GM23248 (cell line): ENCODE results near the gene OR1J1. TPM values are rescaled to one million over a fixed set of nuclear protein-coding genes. Genes with fewer than 3 reads are reported as not detected.

Experiments used
- DNase-seq: peaks from one replicate; pipeline ENCODE4 v3.0.0-alpha.2; 2015
- H2AFZ ChIP-seq: fragments of 200-600 bp; sonication (generic); 2 replicates; pipeline ENCODE4 v1.6.1; 2016; ENCODE audit warnings: antibody characterized with exemption
- H3F3A ChIP-seq: fragments of 200-600 bp; sonication (generic); 2 replicates; pipeline ENCODE4 v1.6.1; 2016; ENCODE audit warnings: mild to moderate bottlenecking, antibody characterized with exemption, mixed run types; ENCODE audit not compliant: insufficient read depth
- H3K27ac ChIP-seq: fragments of 200-600 bp; sonication (generic); 2 replicates; pipeline ENCODE4 v1.5.1; 2016; ENCODE audit warnings: mild to moderate bottlenecking
- H3K27me3 ChIP-seq: fragments of 200-600 bp; sonication (generic); replicated peaks from 2 replicates; pipeline ENCODE4 v1.6.1; 2016; ENCODE audit warnings: mild to moderate bottlenecking; ENCODE audit not compliant: insufficient read depth
- H3K36me3 ChIP-seq: fragments of 200-600 bp; sonication (generic); 2 replicates; pipeline ENCODE4 v1.6.1; 2016; ENCODE audit warnings: low read depth, mild to moderate bottlenecking
- H3K4me1 ChIP-seq: fragments of 200-600 bp; sonication (generic); 2 replicates; pipeline ENCODE4 v1.6.1; 2016; ENCODE audit warnings: mild to moderate bottlenecking; ENCODE audit not compliant: insufficient read depth
- H3K4me2 ChIP-seq: fragments of 200-600 bp; sonication (generic); one replicate; pipeline ENCODE4 v1.6.1; 2016; ENCODE audit warnings: mild to moderate bottlenecking; ENCODE audit not compliant: unreplicated experiment
- H3K4me3 ChIP-seq: fragments of 200-600 bp; sonication (generic); 2 replicates; pipeline ENCODE4 v1.5.1; 2016; ENCODE audit warnings: mild to moderate bottlenecking
- H3K79me2 ChIP-seq: fragments of 200-600 bp; sonication (generic); 2 replicates; pipeline ENCODE4 v1.6.1; 2016; ENCODE audit warnings: mild to moderate bottlenecking; ENCODE audit not compliant: insufficient read depth
- H3K9ac ChIP-seq: fragments of 200-600 bp; sonication (generic); 2 replicates; pipeline ENCODE4 v1.6.1; 2016; ENCODE audit warnings: mild to moderate bottlenecking
- H3K9me2 ChIP-seq: fragments of 200-600 bp; sonication (generic); 2 replicates; pipeline ENCODE4 v1.6.1; 2016; ENCODE audit warnings: mixed run types, mild to moderate bottlenecking, moderate library complexity; ENCODE audit not compliant: insufficient read depth
- H3K9me3 ChIP-seq: fragments of 200-600 bp; sonication (generic); one replicate; pipeline ENCODE4 v1.6.1; 2017; ENCODE audit warnings: low read depth
- H4K20me1 ChIP-seq: fragments of 200-600 bp; sonication (generic); 2 replicates; pipeline ENCODE4 v1.6.0; 2016; ENCODE audit not compliant: insufficient read depth
- EZH2 ChIP-seq: fragments of 200-600 bp; sonication (generic); IDR thresholded peaks from 2 replicates; pipeline ENCODE4 v1.6.1; 2018; ENCODE audit warnings: antibody characterized with exemption, mild to moderate bottlenecking; ENCODE audit not compliant: insufficient read depth, poor library complexity, severe bottlenecking
- EZH2phosphoT487 ChIP-seq: fragments of 200-600 bp; sonication (generic); IDR thresholded peaks from 2 replicates; pipeline ENCODE4 v1.6.1; 2018; ENCODE audit warnings: antibody characterized with exemption, moderate library complexity, mild to moderate bottlenecking, low read depth; ENCODE audit not compliant: insufficient read depth
- WGBS, 2 experiments: methylation state at CpG; one replicate each; pipeline ENCODE4 v1.1.6; 2015 to 2017; ENCODE audit warnings: low lambda C conversion rate in 2 of 2, low coverage in 1 of 2; ENCODE audit errors: missing lambda C conversion rate in 2 of 2; 5-methylcytosine and 5-hydroxymethylcytosine counted together
- in situ Hi-C: fragments of 300-500 bp; cut with MboI; formaldehyde crosslinking; loops from 2 replicates; pipeline ENCODE4 v1.15.0; 2020
- polyA plus RNA-seq: library from polyadenylated mRNA; unstranded; fragments of >200 nt; fragmentation: Nextera tagmentation; extraction: Ambion mirVana; gene quantifications from 2 replicates; pipeline ENCODE4 v1.2.1, GENCODE V29; 2016
- total RNA-seq: library from RNA; depleted of rRNA; stranded (reverse); fragments of >200 nt; shearing (Covaris generic); gene quantifications from 2 replicates; pipeline ENCODE4 v1.2.3, GENCODE V29; 2014; rRNA removed

Gene OR1J1
- total and polyA plus RNA-seq, 2 experiments from 2014 or later, result 0.19 TPM; not detected in 1

- TF ChIP-seq EZH2phosphoT487 (no peak), EZH2 (no peak)
- Histone ChIP-seq H3K4me3 (no peak overlapping the region), H3K27ac (no peak overlapping the region), H4K20me1 (no peaks in the 10 kb centered on the region), H3K36me3 (no peaks in the 10 kb centered on the region), H3K79me2 (no peaks in the 10 kb centered on the region), H3K9me3 (no peaks in the 10 kb centered on the region), H3K4me1 (peaks cover 23% of the 10 kb centered on the region), H3F3A (peaks cover 43% of the 10 kb centered on the region), H3K4me2 (no peak overlapping the region), H3K9ac (no peak overlapping the region), H2AFZ (no peak overlapping the region), H3K9me2 (no peaks in the 10 kb centered on the region), H3K27me3 (no peaks in the 10 kb centered on the region)
- no peak for DNase-seq
- 78 to 81% methylated on average over 3 of the region's 3 CpGs for WGBS, 2 experiments
- in situ Hi-C loops, result no loop called here
Observed at GRCh38 chr9:122446819-122447484, 30.8 kb downstream of the OR1J1 start.

- Histone ChIP-seq H3K27ac (peak overlapping the region; percentile 60), H3K9me2 (no peaks in the 10 kb centered on the region), H3K9me3 (no peaks in the 10 kb centered on the region), H2AFZ (no peak overlapping the region), H3K36me3 (no peaks in the 10 kb centered on the region), H3K79me2 (no peaks in the 10 kb centered on the region), H3K4me3 (no peak overlapping the region), H3F3A (peaks cover 43% of the 10 kb centered on the region), H4K20me1 (no peaks in the 10 kb centered on the region), H3K4me1 (peaks cover 23% of the 10 kb centered on the region), H3K9ac (no peak overlapping the region), H3K27me3 (no peaks in the 10 kb centered on the region), H3K4me2 (peak overlapping the region; percentile 40)
- in situ Hi-C loops, result no loop called here
- TF ChIP-seq EZH2, result no peak
- no peak for TF ChIP-seq EZH2phosphoT487
- peak; percentile 97 for DNase-seq
- WGBS, 2 experiments, result 8 to 23% methylated on average over 2 of the region's 2 CpGs
Observed at GRCh38 chr9:122445155-122445749, 32.5 kb downstream of the OR1J1 start.

GRCh38 chr9:122444041-122444733 is 33.5 kb downstream of the OR1J1 start:
- H3K36me3 ChIP-seq, result no peaks in the 10 kb centered on the region
- peak overlapping the region; percentile 60 for H3K27ac ChIP-seq
- TF ChIP-seq EZH2phosphoT487 (no peak), EZH2 (no peak)
- no peaks in the 10 kb centered on the region for H3K79me2 ChIP-seq
- peaks cover 23% of the 10 kb centered on the region for H3K4me1 ChIP-seq
- no peaks in the 10 kb centered on the region for H3K9me3 ChIP-seq
- H4K20me1 ChIP-seq, result no peaks in the 10 kb centered on the region
- no peaks in the 10 kb centered on the region for H3K27me3 ChIP-seq
- H3K9me2 ChIP-seq, result no peaks in the 10 kb centered on the region
- in situ Hi-C loops, result no loop called here
- peaks cover 43% of the 10 kb centered on the region for H3F3A ChIP-seq
- 10 to 13% methylated on average over 5 of the region's 5 CpGs for WGBS, 2 experiments
- H2AFZ ChIP-seq, result peak overlapping the region; percentile 14; the same call in 1 of the 2 replicates
- H3K4me2 ChIP-seq, result peak overlapping the region; percentile 40
- no peak overlapping the region for H3K9ac ChIP-seq
- no peak overlapping the region for H3K4me3 ChIP-seq
- DNase-seq, result peak; percentile 75

GRCh38 chr9:122442568-122442967 is 35.2 kb downstream of the OR1J1 start:
- Histone ChIP-seq H3F3A (peaks cover 43% of the 10 kb centered on the region), H2AFZ (no peak overlapping the region), H3K27ac (no peak overlapping the region), H3K27me3 (no peaks in the 10 kb centered on the region), H3K4me3 (no peak overlapping the region), H3K4me2 (no peak overlapping the region), H3K36me3 (no peaks in the 10 kb centered on the region), H3K9ac (no peak overlapping the region), H3K4me1 (peaks cover 23% of the 10 kb centered on the region), H3K9me3 (no peaks in the 10 kb centered on the region), H3K79me2 (no peaks in the 10 kb centered on the region), H3K9me2 (no peaks in the 10 kb centered on the region), H4K20me1 (no peaks in the 10 kb centered on the region)
- no peak for DNase-seq
- in situ Hi-C loops, result no loop called here
- WGBS, 2 experiments, result 89 to 94% methylated on average over 1 of the region's 1 CpG
- TF ChIP-seq EZH2phosphoT487, result no peak
- TF ChIP-seq EZH2, result no peak

Other genes starting within 250 kb of the OR1J1 start
- gene LHX6, start 249.0 kb downstream of the OR1J1 start, total RNA-seq, result not detected in 2 replicates
- not detected in 2 replicates for gene LHX6, start 249.0 kb downstream of the OR1J1 start, polyA plus RNA-seq
- gene RBM18, start 213.1 kb downstream of the OR1J1 start, total RNA-seq, result 11.6 and 12.8 TPM in 2 replicates
- 30.8 and 32.6 TPM in 2 replicates for gene RBM18, start 213.1 kb downstream of the OR1J1 start, polyA plus RNA-seq
- gene MRRF, start 213.0 kb downstream of the OR1J1 start, total RNA-seq, result 22.8 and 30.8 TPM in 2 replicates
- 23.7 and 26.8 TPM in 2 replicates for gene MRRF, start 213.0 kb downstream of the OR1J1 start, polyA plus RNA-seq
- 39.6 and 51.5 TPM in 2 replicates for gene PTGS1, start 106.9 kb downstream of the OR1J1 start, total RNA-seq
- 43.8 and 44.9 TPM in 2 replicates for gene PTGS1, start 106.9 kb downstream of the OR1J1 start, polyA plus RNA-seq
- 0.22 TPM in 1 of 2 replicates, not detected in the other for gene OR1J2, start 32.9 kb upstream of the OR1J1 start, total RNA-seq
- gene OR1J2, start 32.9 kb upstream of the OR1J1 start, polyA plus RNA-seq, result 0.20 and 0.28 TPM in 2 replicates
- gene OR1J4, start 41.2 kb upstream of the OR1J1 start, total RNA-seq, result 0.22 TPM in 1 of 2 replicates, not detected in the other
- 0.42 and 0.80 TPM in 2 replicates for gene OR1J4, start 41.2 kb upstream of the OR1J1 start, polyA plus RNA-seq
- gene OR1N1, start 49.4 kb upstream of the OR1J1 start, total RNA-seq, result not detected in 2 replicates
- gene OR1N1, start 49.4 kb upstream of the OR1J1 start, polyA plus RNA-seq, result not detected in 2 replicates
- not detected in 2 replicates for gene OR1N2, start 75.2 kb upstream of the OR1J1 start, total RNA-seq
- gene OR1N2, start 75.2 kb upstream of the OR1J1 start, polyA plus RNA-seq, result not detected in 2 replicates
- gene OR1L8, start 105.5 kb upstream of the OR1J1 start, total RNA-seq, result 0.22 TPM in 1 of 2 replicates, not detected in the other
- not detected in 2 replicates for gene OR1L8, start 105.5 kb upstream of the OR1J1 start, polyA plus RNA-seq
- not detected in 2 replicates for gene OR1Q1, start 136.8 kb upstream of the OR1J1 start, total RNA-seq
- gene OR1Q1, start 136.8 kb upstream of the OR1J1 start, polyA plus RNA-seq, result 0.26 TPM in 1 of 2 replicates, not detected in the other
- not detected in 2 replicates for gene OR1B1, start 179.7 kb upstream of the OR1J1 start, total RNA-seq
- not detected in 2 replicates for gene OR1B1, start 179.7 kb upstream of the OR1J1 start, polyA plus RNA-seq
- gene OR1L1, start 183.8 kb upstream of the OR1J1 start, total RNA-seq, result not detected in 2 replicates
- not detected in 2 replicates for gene OR1L1, start 183.8 kb upstream of the OR1J1 start, polyA plus RNA-seq
- gene OR1L3, start 197.2 kb upstream of the OR1J1 start, total RNA-seq, result not detected in 2 replicates
- gene OR1L3, start 197.2 kb upstream of the OR1J1 start, polyA plus RNA-seq, result not detected in 2 replicates
- gene OR1L4, start 246.1 kb upstream of the OR1J1 start, total RNA-seq, result not detected in 2 replicates
- not detected in 2 replicates for gene OR1L4, start 246.1 kb upstream of the OR1J1 start, polyA plus RNA-seq